Rectal smooth muscle tissue (tissue), 1 donor: ENCODE data around the gene ACTR3C.

Source experiments
- H3K27ac ChIP-seq: one replicate; pipeline ENCODE4 v1.7.0; 2013; ENCODE audit warnings: low read depth, low read length, inconsistent platforms
- H3K27me3 ChIP-seq: one replicate; pipeline ENCODE4 v1.7.0; 2013; ENCODE audit warnings: low read length; ENCODE audit not compliant: control insufficient read depth, insufficient read depth
- H3K36me3 ChIP-seq: one replicate; pipeline ENCODE4 v1.7.0; 2013; ENCODE audit warnings: low read length; ENCODE audit not compliant: control insufficient read depth, insufficient read depth
- H3K4me1 ChIP-seq: one replicate; pipeline ENCODE4 v1.7.0; 2013; ENCODE audit warnings: low read length; ENCODE audit not compliant: control insufficient read depth, insufficient read depth
- H3K4me3 ChIP-seq: one replicate; pipeline ENCODE4 v1.7.0; 2013; ENCODE audit warnings: low read length
- H3K9ac ChIP-seq: one replicate; pipeline ENCODE4 v1.7.0; 2013; ENCODE audit warnings: low read length

The ACTR3C gene

DNA sequence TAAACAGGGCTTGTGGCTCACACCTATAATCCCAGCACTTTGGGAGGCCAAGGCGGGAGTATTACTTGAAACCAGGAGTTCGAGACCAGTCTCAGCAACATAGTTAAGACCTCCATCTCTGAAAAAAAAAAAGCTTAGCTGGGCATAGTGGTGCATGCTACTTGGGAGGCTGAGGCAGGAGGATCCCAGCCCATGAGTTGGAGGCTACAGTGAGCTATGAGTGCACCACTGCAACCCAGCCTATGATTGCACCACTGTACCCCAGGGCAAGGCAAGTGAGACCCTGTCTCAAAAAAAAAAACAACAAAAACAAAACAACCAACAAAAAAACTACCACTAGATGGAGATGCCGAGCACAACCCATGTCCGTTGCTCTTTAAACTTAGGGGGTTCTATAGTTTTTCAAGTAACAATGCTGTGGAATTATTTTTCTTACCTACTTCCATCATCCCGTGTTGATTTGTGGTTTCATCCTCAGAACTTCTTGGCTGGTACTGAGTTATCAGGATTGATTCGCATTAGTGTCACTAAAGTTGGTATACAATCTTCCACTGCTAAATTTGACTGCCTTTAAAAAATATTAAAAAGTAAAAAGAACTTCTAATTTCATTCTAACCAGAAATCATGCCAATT lies 33.0 kb upstream of the ACTR3C start:
- Histone ChIP-seq H3K4me1 (peaks cover 2% of the 10 kb centered on the region), H3K4me3 (no peak overlapping the region), H3K27ac (peak overlapping the region; percentile 35), H3K9ac (no peak overlapping the region), H3K27me3 (no peaks in the 10 kb centered on the region), H3K36me3 (no peaks in the 10 kb centered on the region)

DNA sequence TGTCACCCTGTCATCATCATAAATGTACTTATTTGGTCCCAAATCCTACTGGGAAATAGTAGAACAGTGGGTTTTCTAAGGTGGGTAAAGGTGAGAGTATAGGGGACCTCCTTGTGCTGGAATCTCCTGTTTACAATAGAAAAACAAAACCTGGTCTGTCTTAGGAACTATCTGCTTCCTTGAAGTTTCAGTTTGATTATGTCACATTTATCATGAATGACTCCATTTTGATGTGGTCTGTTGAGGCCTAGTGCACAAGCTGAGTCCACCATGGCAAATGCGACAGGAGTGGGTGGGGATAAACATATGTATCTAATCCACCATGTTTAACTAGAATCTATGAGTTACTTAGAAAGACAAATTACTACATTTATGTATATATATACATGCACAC lies 32.3 kb upstream of the ACTR3C start:
- no peaks in the 10 kb centered on the region for H3K36me3 ChIP-seq
- H3K4me3 ChIP-seq: no peak overlapping the region
- no peaks in the 10 kb centered on the region for H3K27me3 ChIP-seq
- peaks cover 2% of the 10 kb centered on the region for H3K4me1 ChIP-seq
- peak overlapping the region; percentile 35 for H3K27ac ChIP-seq
- no peak overlapping the region for H3K9ac ChIP-seq

DNA sequence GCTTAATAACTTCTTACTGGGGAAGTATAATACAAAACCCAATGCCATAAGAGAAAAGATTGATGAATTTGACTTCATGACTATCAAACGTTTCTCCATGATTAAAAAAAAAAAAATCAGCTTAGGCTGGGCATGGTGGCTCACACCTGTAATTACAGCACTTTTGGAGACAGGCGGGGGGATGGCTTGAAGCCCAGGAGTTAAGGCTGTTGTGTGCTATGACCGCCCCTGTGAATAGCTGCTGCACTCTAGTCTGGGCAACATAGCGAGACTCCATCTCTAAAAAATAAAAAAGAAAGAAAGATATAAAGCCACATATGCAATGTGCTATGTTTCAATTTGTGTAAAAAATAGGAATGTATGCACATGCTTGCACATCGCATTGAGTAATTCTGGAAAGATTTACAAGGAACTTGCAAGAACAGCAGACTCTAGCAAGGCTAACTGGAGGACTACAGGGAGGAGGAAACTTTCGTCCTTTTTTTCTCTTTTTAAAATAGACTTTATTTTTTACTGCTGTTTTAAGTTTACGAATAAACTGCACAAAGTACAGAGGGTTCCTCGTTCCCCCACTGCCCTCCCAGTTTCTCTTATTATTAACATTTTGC lies 28.3 kb upstream of the ACTR3C start:
- Histone ChIP-seq H3K9ac (no peak overlapping the region), H3K4me1 (peaks cover 2% of the 10 kb centered on the region), H3K27me3 (no peaks in the 10 kb centered on the region), H3K36me3 (no peaks in the 10 kb centered on the region), H3K27ac (no peak overlapping the region), H3K4me3 (no peak overlapping the region)

DNA sequence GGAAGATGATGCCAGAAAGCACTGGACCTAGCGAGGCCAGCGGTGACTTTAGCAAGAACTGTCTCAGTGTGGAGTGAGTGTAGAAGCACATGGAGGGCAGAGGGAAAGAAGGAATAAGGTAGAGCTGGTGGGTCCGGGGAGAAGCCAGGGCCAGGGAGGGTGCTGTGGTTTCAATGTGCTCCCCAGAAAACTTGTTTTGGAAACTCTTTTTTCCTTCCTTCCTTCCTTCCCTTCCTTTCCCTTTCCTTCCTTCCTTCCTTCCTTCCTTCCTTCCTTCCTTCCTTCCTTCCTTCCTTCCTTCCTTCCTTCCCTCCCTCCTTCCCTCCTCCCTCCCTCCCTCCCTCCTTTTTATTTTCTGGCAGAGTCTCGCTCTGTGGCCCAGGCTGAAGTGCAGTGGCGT lies 23.6 kb upstream of the ACTR3C start:
- Histone ChIP-seq H3K4me3 (no peak overlapping the region), H3K9ac (no peak overlapping the region), H3K36me3 (no peaks in the 10 kb centered on the region), H3K27ac (no peak overlapping the region), H3K27me3 (no peaks in the 10 kb centered on the region), H3K4me1 (no peaks in the 10 kb centered on the region)

DNA sequence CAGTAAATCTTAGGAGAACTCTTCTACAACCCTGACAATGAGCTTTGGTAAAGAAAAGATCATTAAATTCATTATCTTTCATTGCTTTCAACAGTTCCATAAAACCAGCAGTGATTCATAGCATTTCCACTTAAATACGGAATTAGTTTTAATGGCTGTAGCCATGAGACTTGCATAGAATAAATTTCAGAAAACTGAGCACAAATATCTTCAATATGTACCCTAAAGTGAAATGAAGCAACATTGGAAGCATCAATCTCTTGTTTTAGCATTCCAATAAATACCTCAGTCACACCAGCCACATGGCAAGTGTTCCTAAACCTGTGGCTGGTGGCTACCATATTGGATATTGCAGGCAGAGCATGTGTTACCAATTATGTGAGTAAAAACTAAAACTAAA lies 21.7 kb upstream of the ACTR3C start:
- H3K4me1 ChIP-seq: no peaks in the 10 kb centered on the region
- H3K36me3 ChIP-seq: no peaks in the 10 kb centered on the region
- H3K9ac ChIP-seq: no peak overlapping the region
- no peaks in the 10 kb centered on the region for H3K27me3 ChIP-seq
- H3K4me3 ChIP-seq: no peak overlapping the region
- no peak overlapping the region for H3K27ac ChIP-seq

DNA sequence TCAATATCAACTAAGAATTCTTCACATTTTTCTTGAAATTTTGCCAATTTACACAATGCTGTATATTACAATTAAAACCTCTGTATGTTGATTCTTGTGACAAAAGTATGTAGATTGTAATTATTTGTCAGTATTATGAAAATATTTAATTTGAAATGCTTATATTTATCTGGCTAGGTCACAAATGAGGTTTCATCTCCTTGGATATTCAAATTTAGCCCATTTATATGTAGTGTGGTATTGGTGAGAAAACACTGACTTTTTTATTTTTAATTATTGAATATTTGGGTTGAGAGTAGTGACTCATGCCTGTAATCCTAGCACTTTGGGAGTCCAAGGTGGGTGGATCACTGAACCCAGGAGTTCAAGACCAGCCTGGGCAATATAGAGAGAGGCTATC lies 21.0 kb upstream of the ACTR3C start:
- Histone ChIP-seq H3K27ac (no peak overlapping the region), H3K4me1 (peaks cover under 1% of the 10 kb centered on the region), H3K27me3 (no peaks in the 10 kb centered on the region), H3K4me3 (no peak overlapping the region), H3K9ac (no peak overlapping the region), H3K36me3 (no peaks in the 10 kb centered on the region)

- no peak overlapping the region for H3K9ac ChIP-seq
- no peaks in the 10 kb centered on the region for H3K27me3 ChIP-seq
- no peak overlapping the region for H3K27ac ChIP-seq
- H3K4me3 ChIP-seq: no peak overlapping the region
- peaks cover 10% of the 10 kb centered on the region for H3K4me1 ChIP-seq
- H3K36me3 ChIP-seq: no peaks in the 10 kb centered on the region
Observed at GRCh38 chr7:150343225-150343624, 19.9 kb upstream of the ACTR3C start.

DNA sequence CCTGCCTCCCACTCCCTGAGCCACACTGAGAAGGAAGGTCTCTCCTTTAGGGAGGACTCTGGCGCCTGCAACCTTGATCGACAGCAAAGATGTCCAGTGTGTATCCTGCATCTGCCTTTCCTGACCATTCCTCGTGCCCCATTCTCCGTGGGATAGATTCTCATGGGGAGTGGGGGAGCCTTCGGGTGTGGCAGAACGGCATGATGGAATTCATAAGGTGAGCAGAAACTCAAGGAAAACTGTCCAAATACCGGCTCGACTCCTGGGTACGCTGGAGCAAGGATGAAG lies 18.7 kb upstream of the ACTR3C start:
- Histone ChIP-seq H3K4me1 (peaks cover 10% of the 10 kb centered on the region), H3K4me3 (peak overlapping the region; percentile 40), H3K9ac (peak overlapping the region; percentile 6), H3K27ac (peak overlapping the region; percentile 58), H3K36me3 (no peaks in the 10 kb centered on the region), H3K27me3 (no peaks in the 10 kb centered on the region)

- H3K36me3 ChIP-seq: no peaks in the 10 kb centered on the region
- peak within 1 kb of the TSS; percentile 81 for H3K4me3 ChIP-seq
- H3K4me1 ChIP-seq: peaks cover 11% of the 10 kb centered on the region
- H3K27me3 ChIP-seq: no peaks in the 10 kb centered on the region
- H3K9ac ChIP-seq: peak within 1 kb of the TSS; percentile 58
- peak within 1 kb of the TSS; percentile 84 for H3K27ac ChIP-seq
Observed at GRCh38 chr7:150341263-150342120, 18.1 kb upstream of the ACTR3C start, which contains the start of gene RARRES2. Gene RARRES2, minus strand, starts transcription at chr7:150341629. Its CDS starts 1,020 bp downstream, at chr7:150340609.

GRCh38 chr7:150340875-150341262 lies 17.5 kb upstream of the ACTR3C start:
- Histone ChIP-seq H3K36me3 (no peaks in the 10 kb centered on the region), H3K27ac (peak overlapping the region; percentile 84), H3K4me1 (peaks cover 18% of the 10 kb centered on the region), H3K4me3 (peak overlapping the region; percentile 81), H3K9ac (peak overlapping the region; percentile 58), H3K27me3 (no peaks in the 10 kb centered on the region)

DNA sequence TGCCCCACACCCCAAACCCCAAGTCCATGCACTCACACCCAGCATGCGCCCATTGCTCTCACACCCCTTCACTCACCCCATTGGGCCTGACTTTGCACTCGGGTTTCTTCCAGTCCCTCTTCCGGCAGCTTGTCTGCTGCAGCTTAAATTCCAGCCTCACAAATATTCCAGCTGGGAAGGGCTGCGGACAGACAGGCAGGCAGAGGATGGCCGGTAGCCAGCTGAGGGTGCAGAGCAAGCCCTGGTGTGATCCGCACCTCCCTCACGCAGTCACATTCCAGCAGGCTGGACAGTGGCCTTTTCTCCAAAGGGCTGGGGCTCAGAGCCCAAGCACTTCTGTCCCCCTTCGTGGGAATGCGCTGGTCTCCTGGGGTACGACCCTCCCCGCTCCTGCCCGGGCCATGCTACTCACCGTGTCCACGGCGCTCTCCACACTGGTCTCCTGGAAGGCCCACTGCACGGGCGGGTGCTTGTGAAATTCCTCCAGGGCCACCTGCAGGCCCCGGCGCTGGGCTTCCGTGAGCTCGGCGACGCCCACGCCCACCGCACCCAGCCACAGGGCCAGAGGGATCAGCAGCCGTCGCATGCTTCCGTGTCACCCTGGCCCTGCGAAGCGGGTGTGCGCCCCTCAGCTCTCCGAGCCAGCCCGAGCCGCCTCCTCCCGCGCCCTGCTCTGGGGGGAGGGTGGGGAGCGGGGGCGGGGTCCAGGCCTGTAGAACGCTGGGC lies 16.8 kb upstream of the ACTR3C start:
- peaks cover 24% of the 10 kb centered on the region for H3K4me1 ChIP-seq
- H3K27ac ChIP-seq: peak overlapping the region; percentile 84
- H3K36me3 ChIP-seq: no peaks in the 10 kb centered on the region
- H3K4me3 ChIP-seq: peak overlapping the region; percentile 81
- H3K9ac ChIP-seq: no peak overlapping the region
- no peaks in the 10 kb centered on the region for H3K27me3 ChIP-seq

DNA sequence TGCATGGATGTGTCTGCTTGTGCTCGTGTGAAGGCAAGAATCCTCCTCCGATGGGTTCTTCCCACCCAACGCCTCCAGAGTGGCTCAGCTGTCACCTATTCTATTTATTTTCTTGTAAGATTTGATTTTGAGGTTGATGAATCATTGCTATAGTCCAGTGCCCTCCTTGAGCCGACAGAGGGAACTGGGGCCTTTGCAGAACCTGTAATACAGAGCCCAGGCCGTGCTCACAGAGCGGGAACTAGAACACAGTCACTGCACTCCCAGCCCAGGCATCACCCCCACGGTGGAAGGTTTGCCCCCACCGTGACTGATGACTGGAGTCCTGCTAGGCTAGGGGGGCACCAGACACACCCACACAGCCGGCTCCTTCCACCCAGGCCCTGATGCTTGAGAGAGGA lies 16.1 kb upstream of the ACTR3C start:
- Histone ChIP-seq H3K4me3 (peak overlapping the region; percentile 81), H3K27me3 (no peaks in the 10 kb centered on the region), H3K27ac (peak overlapping the region; percentile 11), H3K36me3 (no peaks in the 10 kb centered on the region), H3K9ac (no peak overlapping the region), H3K4me1 (peaks cover 26% of the 10 kb centered on the region)
